Calu3 (cell line): ENCODE results near the gene RAVER1. TPM values are rescaled to one million over a fixed set of nuclear protein-coding genes. Genes with fewer than 3 reads are reported as not detected.
A peak's percentile ranks its signal among the peaks of the same experiment; 100 is the strongest.

Experiments
- BruUV-seq: library from RNA; stranded (reverse); fragments of 400-500 nt; replicated peaks from 2 replicates; lab custom pipeline; 2021; lab: Mats Ljungman, UMichigan
- CTCF ChIA-PET: fragments of 300-600 bp; sonication (Branson Sonifier 250); formaldehyde crosslinking; loops from one replicate; lab custom pipeline; 2022; ENCODE audit warnings: antibody characterized with exemption; lab: Charles Lee
- DNase-seq: peaks from one replicate; pipeline ENCODE4 v3.0.0; 2022
- H3K27ac Mint-ChIP-seq: one replicate; pipeline ENCODE4 v1.8.0; 2022; ENCODE audit warnings: mixed read lengths; ENCODE audit not compliant: unreplicated experiment
- H3K27me3 Mint-ChIP-seq: one replicate; pipeline ENCODE4 v1.8.0; 2022; ENCODE audit warnings: mixed read lengths; ENCODE audit not compliant: unreplicated experiment
- H3K36me3 Mint-ChIP-seq: one replicate; pipeline ENCODE4 v1.8.0; 2022; ENCODE audit warnings: mild to moderate bottlenecking, moderate library complexity, mixed read lengths; ENCODE audit not compliant: insufficient read depth, unreplicated experiment
- H3K4me1 Mint-ChIP-seq: one replicate; pipeline ENCODE4 v1.8.0; 2022; ENCODE audit warnings: mild to moderate bottlenecking, low read depth, mixed read lengths; ENCODE audit not compliant: unreplicated experiment
- H3K4me3 Mint-ChIP-seq: one replicate; pipeline ENCODE4 v1.8.0; 2022; ENCODE audit warnings: mild to moderate bottlenecking, low read depth, moderate library complexity, mixed read lengths; ENCODE audit not compliant: unreplicated experiment
- H3K9me3 Mint-ChIP-seq: one replicate; pipeline ENCODE4 v1.8.0; 2022; ENCODE audit warnings: low read depth, mixed read lengths; ENCODE audit not compliant: unreplicated experiment
- intact Hi-C: fragments of 100-400 bp; cut with micrococcal nuclease; formaldehyde crosslinking; loops from one replicate; pipeline ENCODE4 v1.10.0; 2022; ENCODE audit not compliant: unreplicated experiment
- total RNA-seq: library from RNA; stranded (reverse); gene quantifications from 2 replicates; pipeline ENCODE4 v1.2.3, GENCODE V29; 2022
- TF ChIP-seq, protein P1 (sequence below): fragments of 200-600 bp; IDR thresholded peaks from one replicate; pipeline ENCODE4 v1.8.0; 2022; ENCODE audit warnings: antibody characterized with exemption; ENCODE audit not compliant: unreplicated experiment

RAVER1 gene
- total RNA-seq, 1 experiment from 2014 or later = 43.2 TPM

GRCh38 chr19:10290876-10291553, 42.3 kb downstream of the RAVER1 start:
- no peak overlapping the region for H3K27ac Mint-ChIP-seq
- peaks cover 49% of the 10 kb centered on the region for H3K36me3 Mint-ChIP-seq
- TF ChIP-seq, protein P1, sequence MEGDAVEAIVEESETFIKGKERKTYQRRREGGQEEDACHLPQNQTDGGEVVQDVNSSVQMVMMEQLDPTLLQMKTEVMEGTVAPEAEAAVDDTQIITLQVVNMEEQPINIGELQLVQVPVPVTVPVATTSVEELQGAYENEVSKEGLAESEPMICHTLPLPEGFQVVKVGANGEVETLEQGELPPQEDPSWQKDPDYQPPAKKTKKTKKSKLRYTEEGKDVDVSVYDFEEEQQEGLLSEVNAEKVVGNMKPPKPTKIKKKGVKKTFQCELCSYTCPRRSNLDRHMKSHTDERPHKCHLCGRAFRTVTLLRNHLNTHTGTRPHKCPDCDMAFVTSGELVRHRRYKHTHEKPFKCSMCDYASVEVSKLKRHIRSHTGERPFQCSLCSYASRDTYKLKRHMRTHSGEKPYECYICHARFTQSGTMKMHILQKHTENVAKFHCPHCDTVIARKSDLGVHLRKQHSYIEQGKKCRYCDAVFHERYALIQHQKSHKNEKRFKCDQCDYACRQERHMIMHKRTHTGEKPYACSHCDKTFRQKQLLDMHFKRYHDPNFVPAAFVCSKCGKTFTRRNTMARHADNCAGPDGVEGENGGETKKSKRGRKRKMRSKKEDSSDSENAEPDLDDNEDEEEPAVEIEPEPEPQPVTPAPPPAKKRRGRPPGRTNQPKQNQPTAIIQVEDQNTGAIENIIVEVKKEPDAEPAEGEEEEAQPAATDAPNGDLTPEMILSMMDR = no peak
- peak; percentile 55 for DNase-seq
- peaks cover 30% of the 10 kb centered on the region for H3K27me3 Mint-ChIP-seq
- H3K4me1 Mint-ChIP-seq = peaks cover 15% of the 10 kb centered on the region
- intact Hi-C loops = no loop called here
- no TSS peak for BruUV-seq
- H3K9me3 Mint-ChIP-seq = no peaks in the 10 kb centered on the region
- H3K4me3 Mint-ChIP-seq = peak overlapping the region; percentile 59
- CTCF ChIA-PET = interaction anchor here (0.6 to 1.4 kb wide), 3 partner anchors 20 to 32 kb away, joined by 3 to 4 read pairs (median 3); partner anchors contain the start of gene ICAM1

DNA sequence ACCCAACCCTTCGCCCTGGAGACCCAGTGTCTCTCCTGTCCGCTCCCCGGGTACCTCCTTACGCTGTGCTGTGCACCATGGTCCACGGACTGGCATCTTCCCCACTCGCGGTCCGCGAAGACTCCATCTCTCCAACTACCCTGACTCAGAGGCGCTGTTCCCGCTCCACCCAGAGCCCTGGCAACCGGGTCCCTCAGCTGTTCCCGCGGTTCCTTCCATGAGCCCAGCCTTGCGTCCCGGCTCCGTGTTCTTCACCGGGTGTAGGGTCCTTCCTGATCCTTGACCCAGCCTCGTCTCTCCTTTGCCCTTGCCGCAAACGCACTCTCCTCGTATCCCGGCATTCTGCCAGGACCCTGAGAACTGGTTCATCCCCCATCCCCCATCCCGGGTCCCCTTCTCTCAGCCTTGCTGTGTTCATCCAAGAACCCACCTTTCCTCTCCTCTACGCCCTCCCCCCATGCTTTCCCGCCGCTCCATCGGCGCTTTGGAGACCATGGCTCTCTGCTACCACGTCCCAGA, 42.9 kb downstream of the RAVER1 start:
- intact Hi-C loops = no loop called here
- no peaks in the 10 kb centered on the region for H3K9me3 Mint-ChIP-seq
- no peak overlapping the region for H3K27ac Mint-ChIP-seq
- H3K4me1 Mint-ChIP-seq = peaks cover 15% of the 10 kb centered on the region
- TF ChIP-seq, protein P1 = no peak
- peaks cover 49% of the 10 kb centered on the region for H3K36me3 Mint-ChIP-seq
- H3K27me3 Mint-ChIP-seq = peaks cover 30% of the 10 kb centered on the region
- DNase-seq = no peak
- no TSS peak for BruUV-seq
- CTCF ChIA-PET = no interaction called here
- H3K4me3 Mint-ChIP-seq = peak overlapping the region; percentile 59

- DNase-seq = no peak
- no TSS peak for BruUV-seq
- CTCF ChIA-PET = interaction anchor here (1.0 to 1.2 kb wide), 3 partner anchors 10 to 99 kb away, joined by 3 to 5 read pairs (median 3); no protein-coding TSS in a partner anchor
- peaks cover 15% of the 10 kb centered on the region for H3K4me1 Mint-ChIP-seq
- TF ChIP-seq, protein P1 = no peak
- intact Hi-C loops = no loop called here
- peaks cover 52% of the 10 kb centered on the region for H3K36me3 Mint-ChIP-seq
- peak within 1 kb of the TSS; percentile 59 for H3K4me3 Mint-ChIP-seq
- peaks cover 30% of the 10 kb centered on the region for H3K27me3 Mint-ChIP-seq
- peak within 1 kb of the TSS; percentile 77 for H3K27ac Mint-ChIP-seq
- H3K9me3 Mint-ChIP-seq = no peaks in the 10 kb centered on the region
Measured at GRCh38 chr19:10289836-10290356, 43.4 kb downstream of the RAVER1 start, which contains the start of gene ICAM5. Gene ICAM5 (plus strand): TSS chr19:10289952. CDS start chr19:10290044, 92 bp downstream.

DNA sequence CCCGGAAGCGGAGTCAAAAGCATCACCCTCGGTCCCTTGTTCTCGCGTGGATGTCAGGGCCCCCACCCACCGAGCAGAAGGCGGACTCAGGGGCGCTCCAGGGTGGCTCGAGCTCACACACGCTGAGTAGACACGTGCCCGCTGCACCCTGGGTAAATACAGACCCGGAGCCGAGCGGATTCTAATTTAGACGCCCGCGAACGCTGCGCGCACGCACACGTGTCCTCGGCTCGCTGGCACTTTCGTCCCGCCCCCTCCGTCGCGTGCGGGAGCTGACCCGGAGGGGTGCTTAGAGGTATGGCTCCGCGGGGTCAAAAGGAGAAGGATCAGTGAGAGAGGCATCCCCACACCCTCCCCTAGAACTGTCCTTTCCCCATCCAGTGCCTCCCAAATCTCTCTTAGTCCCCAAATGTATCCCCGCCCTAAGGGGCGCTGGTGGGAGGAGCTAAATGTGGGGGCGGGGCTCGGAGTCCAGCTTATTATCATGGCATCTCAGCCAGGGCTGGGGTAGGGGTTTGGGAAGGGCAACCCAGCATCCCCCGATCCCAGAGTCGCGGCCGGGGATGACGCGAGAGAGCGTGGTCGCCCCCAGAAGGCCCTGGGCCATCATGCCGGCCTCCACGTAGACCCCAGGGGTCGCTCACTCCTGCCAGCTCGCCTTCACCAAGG, 44.0 kb downstream of the RAVER1 start:
- CTCF ChIA-PET = interaction anchor here (1.0 to 1.2 kb wide), 3 partner anchors 11 to 99 kb away, joined by 3 to 5 read pairs (median 3); no protein-coding TSS in a partner anchor
- DNase-seq = no peak
- Mint-ChIP-seq H3K4me3 (peak overlapping the region; percentile 59), H3K27me3 (peaks cover 30% of the 10 kb centered on the region), H3K36me3 (peaks cover 52% of the 10 kb centered on the region), H3K4me1 (peaks cover 15% of the 10 kb centered on the region), H3K9me3 (no peaks in the 10 kb centered on the region), H3K27ac (peak overlapping the region; percentile 77)
- intact Hi-C loops = no loop called here
- no TSS peak for BruUV-seq
- TF ChIP-seq, protein P1 = no peak
